Stimulated activated CD8-positive, alpha-beta memory T cell treated with anti-CD3 and anti-CD28 coated beads, Interleukin-15, amount 100 ng/mL, for 48 hours (primary cell): ENCODE results near the gene WDR70.
A peak's percentile ranks its signal among the peaks of the same experiment; 100 is the strongest.
"Not testable (repeated sequence)": the region's sequence is repeated elsewhere in the genome, so short reads cannot be mapped to it uniquely, and the experiment has no call there.

Experiments used
- DNase-seq, 2 donors: peaks; one replicate each; pipeline ENCODE4 v3.0.0-alpha.2; 2020; ENCODE audit warnings: low read depth in 2 of 2

The WDR70 gene

GRCh38 chr5:37379100-37379628, at the start of gene WDR70:
TSS of gene WDR70 (plus strand) at chr5:37379318. CDS start at chr5:37379368, 50 bp downstream.
- DNase-seq = peak; percentile 77

GRCh38 chr5:37334754-37335153, 44.4 kb upstream of the WDR70 start:
- not testable (repeated sequence) for DNase-seq

- not testable (repeated sequence) for DNase-seq
These were observed 36.4 kb upstream of the WDR70 start for GRCh38 chr5:37342741-37343140.

- DNase-seq = no peak
These were observed 24.0 kb upstream of the WDR70 start for GRCh38 chr5:37355161-37355560.

GRCh38 chr5:37370550-37370863, 8.6 kb upstream of the WDR70 start:
- DNase-seq = no peak

- DNase-seq = peak; percentile 87 to 88
These were observed 8.0 kb upstream of the WDR70 start, which contains the start of gene NUP155 for GRCh38 chr5:37370864-37371726. TSS of gene NUP155 (minus strand) at chr5:37371106. CDS start at chr5:37370977, 129 bp downstream.

- no peak for DNase-seq
These were observed 4.0 kb upstream of the WDR70 start for GRCh38 chr5:37375091-37375490.

GRCh38 chr5:37378066-37378465, 1.1 kb upstream of the WDR70 start:
- DNase-seq = not testable (repeated sequence)

- DNase-seq = no peak
These were observed 12.5 kb downstream of the WDR70 start for GRCh38 chr5:37391591-37391990.

GRCh38 chr5:37396352-37396751, 17.2 kb downstream of the WDR70 start:
- no peak for DNase-seq

GRCh38 chr5:37400501-37400900, 21.4 kb downstream of the WDR70 start:
- DNase-seq = no peak

GRCh38 chr5:37412515-37412914, 33.4 kb downstream of the WDR70 start:
- DNase-seq = no peak

GRCh38 chr5:37415456-37415855, 36.3 kb downstream of the WDR70 start:
- not testable (repeated sequence) for DNase-seq

- no peak for DNase-seq
These were observed 38.2 kb downstream of the WDR70 start for GRCh38 chr5:37417347-37417746.

GRCh38 chr5:37424441-37424840, 45.3 kb downstream of the WDR70 start:
- DNase-seq = no peak

GRCh38 chr5:37428044-37428443, 48.9 kb downstream of the WDR70 start:
- no peak for DNase-seq

GRCh38 chr5:37435261-37435660, 56.1 kb downstream of the WDR70 start:
- no peak for DNase-seq

GRCh38 chr5:37436146-37436934, 57.2 kb downstream of the WDR70 start:
- DNase-seq = no peak

GRCh38 chr5:37437711-37438110, 58.6 kb downstream of the WDR70 start:
- DNase-seq = no peak

- DNase-seq = not testable (repeated sequence)
These were observed 66.7 kb downstream of the WDR70 start for GRCh38 chr5:37445783-37446182.

GRCh38 chr5:37448941-37449340, 69.8 kb downstream of the WDR70 start:
- DNase-seq = no peak

GRCh38 chr5:37451991-37452390, 72.9 kb downstream of the WDR70 start:
- not testable (repeated sequence) for DNase-seq

GRCh38 chr5:37453252-37453651, 74.1 kb downstream of the WDR70 start:
- DNase-seq = not testable (repeated sequence)
